ENCODE data around the gene PCSK5. TPM values are rescaled to one million over a fixed set of nuclear protein-coding genes. Genes with fewer than 3 reads are reported as not detected.

The PCSK5 gene
- total and polyA plus RNA-seq, 4 donors = 0.58 to 3.6 (median 0.82) TPM

- TF ChIP-seq, protein P1, sequence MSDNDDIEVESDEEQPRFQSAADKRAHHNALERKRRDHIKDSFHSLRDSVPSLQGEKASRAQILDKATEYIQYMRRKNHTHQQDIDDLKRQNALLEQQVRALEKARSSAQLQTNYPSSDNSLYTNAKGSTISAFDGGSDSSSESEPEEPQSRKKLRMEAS (IDR thresholded peaks at IDR 0.05) = no peak
- TF ChIP-seq, protein P2, sequence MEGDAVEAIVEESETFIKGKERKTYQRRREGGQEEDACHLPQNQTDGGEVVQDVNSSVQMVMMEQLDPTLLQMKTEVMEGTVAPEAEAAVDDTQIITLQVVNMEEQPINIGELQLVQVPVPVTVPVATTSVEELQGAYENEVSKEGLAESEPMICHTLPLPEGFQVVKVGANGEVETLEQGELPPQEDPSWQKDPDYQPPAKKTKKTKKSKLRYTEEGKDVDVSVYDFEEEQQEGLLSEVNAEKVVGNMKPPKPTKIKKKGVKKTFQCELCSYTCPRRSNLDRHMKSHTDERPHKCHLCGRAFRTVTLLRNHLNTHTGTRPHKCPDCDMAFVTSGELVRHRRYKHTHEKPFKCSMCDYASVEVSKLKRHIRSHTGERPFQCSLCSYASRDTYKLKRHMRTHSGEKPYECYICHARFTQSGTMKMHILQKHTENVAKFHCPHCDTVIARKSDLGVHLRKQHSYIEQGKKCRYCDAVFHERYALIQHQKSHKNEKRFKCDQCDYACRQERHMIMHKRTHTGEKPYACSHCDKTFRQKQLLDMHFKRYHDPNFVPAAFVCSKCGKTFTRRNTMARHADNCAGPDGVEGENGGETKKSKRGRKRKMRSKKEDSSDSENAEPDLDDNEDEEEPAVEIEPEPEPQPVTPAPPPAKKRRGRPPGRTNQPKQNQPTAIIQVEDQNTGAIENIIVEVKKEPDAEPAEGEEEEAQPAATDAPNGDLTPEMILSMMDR (IDR thresholded peaks at IDR 0.05; ENCODE audit: low read depth, low read length, missing input control) = no peak
Measured at GRCh38 chr9:76249309-76249708, 358.8 kb downstream of the PCSK5 start (continued).

DNA sequence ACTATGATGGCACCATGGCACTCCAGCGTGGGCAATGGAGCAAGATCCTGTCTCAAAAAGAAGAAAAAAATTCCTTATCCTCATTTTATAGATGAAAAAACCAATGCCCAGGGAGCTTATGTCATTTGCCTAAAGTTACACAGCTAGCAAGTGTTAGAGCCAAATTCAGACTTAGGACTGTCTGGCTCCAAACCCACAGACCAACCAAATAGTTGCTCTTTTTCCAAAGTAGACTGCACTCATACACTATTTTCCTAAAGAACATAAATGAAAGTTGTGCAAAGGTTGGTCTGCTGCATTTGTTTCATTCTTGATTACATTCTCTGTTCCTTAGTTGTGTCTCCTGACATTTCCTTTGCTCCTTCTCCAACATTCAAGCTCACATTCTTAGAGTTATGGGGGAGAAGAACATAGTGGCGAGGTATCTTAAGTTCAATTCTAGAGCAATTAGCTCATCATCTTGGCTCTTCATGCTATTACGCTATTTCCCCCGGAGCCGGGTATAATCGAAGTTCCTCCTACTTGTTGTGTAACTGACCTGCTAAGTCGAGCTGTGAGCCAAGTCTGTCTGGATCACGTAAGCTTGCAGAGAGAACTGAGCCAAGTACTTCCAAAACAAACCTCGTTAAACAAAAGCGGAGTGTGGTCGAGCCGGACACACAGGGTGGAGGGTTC lies 365.4 kb downstream of the PCSK5 start:
- peak overlapping the region in 1 of 2 donors; percentile 51 for H3K27ac ChIP-seq (ENCODE audit: low read depth in 1 of 2, low read length in 2 of 2)
- peak overlapping the region in 2 of 3 donors; percentile 28 to 59 for H3K4me3 ChIP-seq (ENCODE audit: low read depth in 1 of 3, low read length in 3 of 3)
- H3K9ac ChIP-seq (ENCODE audit: low read depth in 1 of 2, low read length in 2 of 2) = no peak overlapping the region
- DNase-seq (ENCODE audit: low spot score) = no peak
- WGBS = 43% methylated on average over 12 of the region's 12 CpGs
- no peaks in the 10 kb centered on the region for H3K27me3 ChIP-seq (ENCODE audit: control insufficient read depth in 4 of 4, insufficient read depth in 4 of 4, low read length in 3 of 4)
- no peaks in the 10 kb centered on the region for H3K9me3 ChIP-seq (ENCODE audit: control insufficient read depth in 4 of 4, low read length in 3 of 4)
- TF ChIP-seq EGR1 (IDR thresholded peaks at IDR 0.05; ENCODE audit: low read depth in 2 of 2) = no peak
- peak in 1 of 2 donors; percentile 41 for TF ChIP-seq HNF4A (conservative IDR thresholded peaks at IDR 0.05)
- peak in 1 of 2 donors; percentile 79 for TF ChIP-seq JUND (IDR thresholded peaks at IDR 0.05)
- TF ChIP-seq HNF4G (IDR thresholded peaks at IDR 0.05) = no peak
- peak in 1 of 2 donors; percentile 16 for TF ChIP-seq GABPA (IDR thresholded peaks at IDR 0.05 in 1 of 2, conservative IDR thresholded peaks at IDR 0.05 in 1 of 2)
- TF ChIP-seq FOXA1 (IDR thresholded peaks at IDR 0.05) = no peak
- TF ChIP-seq, protein P3, sequence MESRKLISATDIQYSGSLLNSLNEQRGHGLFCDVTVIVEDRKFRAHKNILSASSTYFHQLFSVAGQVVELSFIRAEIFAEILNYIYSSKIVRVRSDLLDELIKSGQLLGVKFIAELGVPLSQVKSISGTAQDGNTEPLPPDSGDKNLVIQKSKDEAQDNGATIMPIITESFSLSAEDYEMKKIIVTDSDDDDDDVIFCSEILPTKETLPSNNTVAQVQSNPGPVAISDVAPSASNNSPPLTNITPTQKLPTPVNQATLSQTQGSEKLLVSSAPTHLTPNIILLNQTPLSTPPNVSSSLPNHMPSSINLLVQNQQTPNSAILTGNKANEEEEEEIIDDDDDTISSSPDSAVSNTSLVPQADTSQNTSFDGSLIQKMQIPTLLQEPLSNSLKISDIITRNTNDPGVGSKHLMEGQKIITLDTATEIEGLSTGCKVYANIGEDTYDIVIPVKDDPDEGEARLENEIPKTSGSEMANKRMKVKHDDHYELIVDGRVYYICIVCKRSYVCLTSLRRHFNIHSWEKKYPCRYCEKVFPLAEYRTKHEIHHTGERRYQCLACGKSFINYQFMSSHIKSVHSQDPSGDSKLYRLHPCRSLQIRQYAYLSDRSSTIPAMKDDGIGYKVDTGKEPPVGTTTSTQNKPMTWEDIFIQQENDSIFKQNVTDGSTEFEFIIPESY (IDR thresholded peaks at IDR 0.05) = no peak
- no peak for TF ChIP-seq SP1 (IDR thresholded peaks at IDR 0.05)
- peak; percentile 18 for TF ChIP-seq YY1 (IDR thresholded peaks at IDR 0.05)
- TF ChIP-seq, protein P2 (IDR thresholded peaks at IDR 0.05; ENCODE audit: low read depth, low read length, missing input control) = no peak
- TF ChIP-seq, protein P1 (IDR thresholded peaks at IDR 0.05) = peak; percentile 19
- TF ChIP-seq RAD21 (IDR thresholded peaks at IDR 0.05) = no peak
- TF ChIP-seq FOXA2 (IDR thresholded peaks at IDR 0.05) = no peak
- TF ChIP-seq TAF1 (conservative IDR thresholded peaks at IDR 0.05) = no peak
- TF ChIP-seq ATF3 (IDR thresholded peaks at IDR 0.05) = no peak
- TF ChIP-seq NR2F2 (IDR thresholded peaks at IDR 0.05) = no peak
- TF ChIP-seq RXRA (IDR thresholded peaks at IDR 0.05) = peak in 1 of 2 donors; percentile 69
- peaks cover 0 to 9% (median 0%) of the 10 kb centered on the region in 4 donors for H3K4me1 ChIP-seq (ENCODE audit: control insufficient read depth in 4 of 4, insufficient read depth in 4 of 4, low read length in 3 of 4)
- H3K36me3 ChIP-seq (ENCODE audit: control insufficient read depth in 4 of 4, insufficient read depth in 3 of 4, low read depth in 1 of 4, low read length in 3 of 4) = no peaks in the 10 kb centered on the region
